Left cardiac atrium (tissue), 4 donors: ENCODE data around the gene ROMO1. TPM values are rescaled to one million over a fixed set of nuclear protein-coding genes. Genes with fewer than 3 reads are reported as not detected.
"Not testable (repeated sequence)": the region's sequence is repeated elsewhere in the genome, so short reads cannot be mapped to it uniquely, and the experiment has no call there.

Experiments used
- ATAC-seq, 2 donors: fragments of 200-7000 bp; cut with Tn5 transposase; one replicate each; pipeline ENCODE4 v1.9.1; 2020; ENCODE audit warnings: mild to moderate bottlenecking in 2 of 2, moderate library complexity in 2 of 2
- DNase-seq: peaks from one replicate; pipeline ENCODE4 v3.0.0-alpha.2; 2020
- intact Hi-C, 2 donors: fragments of 100-400 bp; cut with DNase I; formaldehyde crosslinking; loops; one replicate each; pipeline versions ENCODE4 v1.14.1 to v1.15.1; 2022 to 2023
- total RNA-seq, 2 donors: library from RNA; stranded (reverse); fragmentation: NEBNext Ultra II Directional; extraction: Animal tissue kit (Norgen Biotek cat#: 25700); gene quantifications; one replicate each; pipeline ENCODE4 v1.2.1, GENCODE V29; 2021
- donor health status: DM: no; HTN: yes; CAD: no.
- donor health status: DM: no; HTN: yes; CAD: no; lungs with severe emphysema.
- donor health status: DM: yes; HTN: yes; CAD: no.
- donor health status: Dilated cardiomyopathy.

The ROMO1 gene
- total RNA-seq, 2 donors from 2014 or later = 172 to 184 TPM

DNA sequence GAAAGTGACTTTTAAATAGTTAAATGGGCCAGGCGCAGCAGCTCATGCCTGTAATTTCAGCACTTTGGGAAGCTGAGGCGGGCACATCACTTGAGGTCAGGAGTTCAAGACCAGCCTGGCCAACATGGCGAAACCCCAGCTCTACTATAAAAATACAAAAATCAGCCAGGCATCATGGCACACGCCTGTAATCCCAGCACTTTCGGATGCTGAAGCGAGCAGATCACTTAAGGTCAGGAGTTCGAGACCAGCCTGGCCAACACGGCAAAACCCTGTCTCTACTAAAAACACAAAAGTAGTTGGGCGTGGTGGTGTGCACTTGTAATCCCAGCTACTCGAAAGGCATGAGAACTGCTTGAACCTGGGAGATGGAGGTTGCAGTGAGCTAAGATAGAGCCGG lies 6.7 kb downstream of the ROMO1 start:
- not testable (repeated sequence) for DNase-seq, ATAC-seq
- intact Hi-C loops = loop anchor here (10.0 kb wide), 1 partner anchor 179 kb away; no protein-coding TSS in a partner anchor

- intact Hi-C loops = loop anchor here (10.0 kb wide), 1 partner anchor 178 kb away; no protein-coding TSS in a partner anchor
- not testable (repeated sequence) for DNase-seq, ATAC-seq
Observed at GRCh38 chr20:35706591-35707529, 7.7 kb downstream of the ROMO1 start.

DNA sequence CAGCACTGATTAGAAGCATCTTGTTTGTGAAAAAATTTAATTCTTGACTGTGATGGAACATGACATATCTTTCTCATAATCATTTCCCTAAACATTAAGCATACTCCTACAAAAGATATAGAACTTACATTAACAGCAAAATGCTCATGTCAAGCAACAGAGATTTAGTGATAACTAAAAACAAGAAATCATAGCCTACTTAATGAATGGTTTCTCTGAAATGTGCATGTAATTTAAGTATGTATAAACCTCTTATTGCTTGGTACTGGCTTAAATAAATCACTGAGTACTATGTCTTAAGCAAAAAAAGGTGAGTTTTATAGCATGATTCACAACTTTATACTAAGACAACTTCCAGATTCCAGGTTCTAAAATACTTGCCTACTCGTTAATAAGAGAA lies 9.3 kb downstream of the ROMO1 start:
- DNase-seq = no peak
- intact Hi-C loops = loop anchor here (10.0 kb wide), 1 partner anchor 176 kb away; no protein-coding TSS in a partner anchor

DNA sequence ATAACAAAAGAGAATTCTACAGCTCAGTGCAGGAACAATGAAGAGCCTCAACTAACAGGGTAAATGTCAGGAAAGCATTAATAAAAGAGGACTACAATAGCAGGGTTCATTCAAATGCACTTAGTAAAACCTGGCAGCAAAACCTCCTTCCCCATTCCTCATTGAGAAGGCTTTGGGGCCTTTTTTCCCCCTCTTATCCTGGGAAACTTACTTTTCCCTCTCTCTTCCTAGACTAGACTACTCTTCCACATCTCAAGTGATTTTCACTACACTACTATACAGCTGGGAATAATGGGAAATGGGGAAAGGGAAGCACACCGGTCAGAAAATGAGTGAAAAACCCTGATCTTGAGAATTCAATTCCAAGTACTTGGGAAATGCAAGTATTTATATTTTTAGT lies 10.1 kb downstream of the ROMO1 start:
- intact Hi-C loops = loop anchor here (10.0 kb wide), 1 partner anchor 176 kb away; no protein-coding TSS in a partner anchor
- no peak for ATAC-seq

More for the DNA sequence above, 9.3 kb downstream of the ROMO1 start:
- ATAC-seq = no peak

GRCh38 chr20:35710039-35710438 lies 10.8 kb downstream of the ROMO1 start:
- intact Hi-C loops = no loop called here
- DNase-seq (no peak), ATAC-seq (no peak)

More for the DNA sequence above, 10.1 kb downstream of the ROMO1 start:
- no peak for DNase-seq

GRCh38 chr20:35710884-35711587 lies 11.8 kb downstream of the ROMO1 start:
- intact Hi-C loops = no loop called here
- ATAC-seq = no peak
- no peak for DNase-seq

- ATAC-seq (no peak), DNase-seq (no peak)
- intact Hi-C loops = no loop called here
Observed at GRCh38 chr20:35711588-35712209, 12.5 kb downstream of the ROMO1 start.

GRCh38 chr20:35713120-35713519 lies 13.9 kb downstream of the ROMO1 start:
- intact Hi-C loops, ATAC-seq, DNase-seq: not testable (repeated sequence)

- ATAC-seq (no peak), DNase-seq (no peak)
- intact Hi-C loops = no loop called here
Observed at GRCh38 chr20:35714127-35714526, 14.9 kb downstream of the ROMO1 start.

GRCh38 chr20:35715652-35716051 lies 16.4 kb downstream of the ROMO1 start:
- DNase-seq (no peak), ATAC-seq (no peak)
- intact Hi-C loops = no loop called here

DNA sequence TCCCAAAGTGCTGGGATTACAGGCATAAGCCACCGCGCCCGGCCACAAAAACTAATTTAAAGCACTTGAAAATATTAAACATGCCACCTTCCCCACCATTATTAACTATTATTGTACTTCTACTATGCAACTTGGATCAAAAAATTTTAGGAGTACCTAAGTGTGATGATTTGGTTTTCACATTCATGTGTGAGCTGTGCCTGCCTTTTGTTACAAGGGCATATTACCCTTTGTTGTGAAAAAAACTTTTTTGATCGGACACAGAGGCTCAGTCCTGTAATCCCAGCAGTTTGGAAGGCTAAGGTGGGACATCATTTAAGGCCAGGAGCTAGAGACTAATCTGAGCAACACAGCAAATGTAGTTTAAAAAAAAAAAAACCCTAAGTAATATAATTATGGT lies 17.1 kb downstream of the ROMO1 start:
- DNase-seq (no peak), ATAC-seq (no peak)
- intact Hi-C loops = no loop called here

DNA sequence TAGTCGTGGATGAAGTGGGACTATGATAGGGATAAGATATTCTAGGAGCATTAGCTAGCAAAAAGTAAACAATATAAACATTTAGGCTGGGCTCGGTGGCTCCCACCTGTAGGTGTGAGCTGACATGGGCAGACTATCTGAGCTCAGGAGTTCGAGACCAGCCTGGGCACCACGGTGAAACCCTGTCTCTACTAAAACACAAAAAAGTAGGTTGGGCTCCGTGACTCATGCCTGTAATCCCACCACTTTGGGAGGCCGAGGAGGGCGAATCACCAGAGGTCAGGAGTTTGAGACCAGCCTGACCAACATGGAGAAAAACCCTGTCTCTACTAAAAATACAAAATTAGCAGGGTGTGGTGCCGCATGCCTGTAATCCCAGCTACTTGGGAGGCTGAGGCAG lies 19.1 kb downstream of the ROMO1 start:
- ATAC-seq, DNase-seq, intact Hi-C loops: not testable (repeated sequence)

DNA sequence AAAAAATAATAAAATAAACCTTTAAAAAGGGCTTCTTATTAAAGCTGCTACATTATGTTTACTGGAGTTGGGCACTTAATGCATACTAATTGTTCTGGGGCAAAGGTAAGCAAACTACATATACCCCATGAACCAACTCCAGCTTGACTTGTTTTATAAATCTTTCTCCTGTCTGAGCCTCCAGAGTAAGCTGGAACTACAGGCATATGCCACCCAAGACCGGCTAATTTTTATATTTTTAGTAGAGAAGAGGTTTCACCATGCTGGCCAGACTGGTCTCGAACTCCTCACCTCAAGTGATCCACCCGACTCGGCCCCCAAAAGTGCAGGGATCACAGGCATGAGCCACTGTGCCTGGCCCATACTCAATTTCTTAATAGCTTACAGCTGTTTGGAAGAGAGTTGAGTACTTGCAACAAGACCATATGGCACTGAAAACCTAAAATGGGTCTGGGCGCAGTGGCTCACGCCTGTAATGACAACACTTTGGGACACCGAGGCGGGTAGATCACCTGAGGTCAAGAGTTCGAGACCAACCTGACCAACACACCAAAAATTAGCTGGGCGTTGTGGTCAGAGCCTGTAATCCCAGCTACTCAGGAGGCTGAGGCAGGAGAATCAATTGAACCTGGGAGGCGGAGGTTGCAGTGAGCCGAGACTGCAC lies 19.9 kb downstream of the ROMO1 start:
- intact Hi-C loops = no loop called here

GRCh38 chr20:35719717-35720116 lies 20.5 kb downstream of the ROMO1 start:
- intact Hi-C loops = loop anchor here in 1 of 2 donors (2.0 kb wide), 1 partner anchor 17 kb away; no protein-coding TSS in a partner anchor
- no peak for DNase-seq
- no peak for ATAC-seq

More for the DNA sequence above, 19.9 kb downstream of the ROMO1 start:
- DNase-seq (no peak), ATAC-seq (no peak)

- intact Hi-C loops = loop anchor here in 1 of 2 donors (2.0 kb wide), 1 partner anchor 16 kb away; no protein-coding TSS in a partner anchor
- DNase-seq (no peak), ATAC-seq (no peak)
Observed at GRCh38 chr20:35720165-35721123, 21.2 kb downstream of the ROMO1 start.

GRCh38 chr20:35721219-35721618 lies 22.0 kb downstream of the ROMO1 start:
- intact Hi-C loops = loop anchor here in 1 of 2 donors (2.0 kb wide), 1 partner anchor 16 kb away; no protein-coding TSS in a partner anchor
- ATAC-seq = no peak
- DNase-seq = no peak

GRCh38 chr20:35721621-35722020 lies 22.4 kb downstream of the ROMO1 start:
- ATAC-seq = no peak
- intact Hi-C loops = loop anchor here in 1 of 2 donors (2.0 kb wide), 1 partner anchor 15 kb away; no protein-coding TSS in a partner anchor
- DNase-seq = no peak
